Measurements from ENCODE around the gene RMDN3.

Gene RMDN3

GRCh38 chr15:40688932-40689799 lies 65.9 kb downstream of the RMDN3 start:
- ATAC-seq, result no peak
- no peak for TF ChIP-seq ARNTL (CRISPR knock-in tag; IDR thresholded peaks at IDR 0.05; ENCODE audit: borderline replicate concordance, low read depth)
- no peak for TF ChIP-seq TOX (CRISPR knock-in tag; IDR thresholded peaks at IDR 0.05; ENCODE audit: borderline replicate concordance)
- TF ChIP-seq TSHZ2 (CRISPR knock-in tag; IDR thresholded peaks at IDR 0.05), result no peak
- TF ChIP-seq POU6F1 (CRISPR knock-in tag; IDR thresholded peaks at IDR 0.05; ENCODE audit: borderline replicate concordance, low read depth), result no peak
- TF ChIP-seq ZNF8 (CRISPR knock-in tag; IDR thresholded peaks at IDR 0.05), result no peak
- TF ChIP-seq PPARA (CRISPR knock-in tag; IDR thresholded peaks at IDR 0.05; ENCODE audit: borderline replicate concordance), result no peak
- no peak for TF ChIP-seq ISL1 (CRISPR knock-in tag; IDR thresholded peaks at IDR 0.05)
- no peak for TF ChIP-seq SNAI2 (CRISPR knock-in tag; IDR thresholded peaks at IDR 0.05)
- no peak for TF ChIP-seq CSDC2 (CRISPR knock-in tag; IDR thresholded peaks at IDR 0.05)
- TF ChIP-seq CREB5 (CRISPR knock-in tag; IDR thresholded peaks at IDR 0.05; ENCODE audit: low read depth), result no peak
- TF ChIP-seq BACH2 (CRISPR knock-in tag; IDR thresholded peaks at IDR 0.05; ENCODE audit: borderline replicate concordance), result no peak
- TF ChIP-seq ZNF565 (CRISPR knock-in tag; conservative IDR thresholded peaks at IDR 0.05; ENCODE audit: low read depth), result no peak
- TF ChIP-seq CSRNP3 (CRISPR knock-in tag; IDR thresholded peaks at IDR 0.05), result no peak
- no peak for TF ChIP-seq ZFP30 (CRISPR knock-in tag; IDR thresholded peaks at IDR 0.05)
